NCI-H2196 treated with DMSO at 0.1 percent for 48 hours (cell line): ENCODE data around the gene CASP3.
"Not testable (repeated sequence)": the region's sequence is repeated elsewhere in the genome, so short reads cannot be mapped to it uniquely, and the experiment has no call there.

Experiments used
- DNase-seq: peaks from one replicate; lab custom pipeline; 2025; ENCODE audit not compliant: unreplicated experiment; lab: John Stamatoyannopoulos, UW

The CASP3 gene

GRCh38 chr4:184636144-184636543, 13.1 kb downstream of the CASP3 start:
- DNase-seq: no peak

DNA sequence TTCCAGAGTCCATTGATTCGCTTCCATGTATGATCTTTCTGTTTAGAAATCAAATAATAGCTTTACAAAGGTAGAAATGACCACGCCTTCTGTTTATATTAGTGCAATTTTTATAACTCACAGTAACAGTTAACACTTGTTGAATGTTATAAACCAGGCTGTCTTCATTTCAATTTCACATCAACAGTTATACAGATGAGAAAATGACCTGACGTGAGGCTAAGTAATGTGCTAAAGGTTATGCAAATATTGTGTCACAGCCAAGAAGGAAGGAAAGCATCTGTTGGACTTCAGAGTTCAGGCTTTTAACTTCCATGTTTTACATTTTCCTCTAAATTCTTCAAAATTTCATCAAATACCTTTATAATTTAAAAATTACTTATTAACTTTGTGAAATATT, 13.9 kb downstream of the CASP3 start:
- no peak for DNase-seq

DNA sequence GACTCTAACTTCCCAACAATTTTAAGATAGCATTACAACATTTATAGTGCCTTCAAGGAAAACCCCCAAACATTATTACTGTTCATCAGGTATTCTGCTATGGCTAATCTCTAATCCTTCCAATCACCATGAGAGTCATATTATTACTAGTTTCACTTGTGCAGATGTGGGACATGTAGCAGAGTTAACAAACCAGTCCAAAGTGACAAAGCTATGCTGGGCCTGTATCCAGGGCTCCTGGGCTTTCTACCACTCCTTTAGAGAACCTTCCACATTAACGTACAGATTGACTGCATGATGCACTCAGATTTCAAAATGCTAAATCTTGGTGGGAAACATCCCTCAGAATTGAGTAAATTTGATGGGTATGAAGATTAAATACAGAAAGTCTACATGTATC, 16.4 kb downstream of the CASP3 start:
- DNase-seq: no peak

DNA sequence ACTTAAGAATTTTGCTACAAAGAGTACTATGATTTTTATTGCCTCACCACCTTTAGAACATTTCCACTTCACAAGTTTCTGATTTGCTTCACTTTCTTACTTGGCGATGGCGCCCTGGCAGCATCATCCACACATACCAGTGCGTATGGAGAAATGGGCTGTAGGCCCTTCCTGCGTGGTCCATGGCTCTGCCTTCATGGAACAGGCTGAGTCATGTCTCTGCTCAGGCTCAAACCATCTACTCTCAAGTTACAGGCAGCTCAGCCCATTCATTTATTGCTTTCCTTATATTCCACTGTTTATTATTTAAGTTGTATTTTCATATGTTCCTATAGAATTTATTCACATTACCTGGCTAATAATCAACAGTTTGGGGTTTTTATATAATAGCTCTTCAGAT, 21.1 kb downstream of the CASP3 start:
- no peak for DNase-seq

- not testable (repeated sequence) for DNase-seq
Measured at GRCh38 chr4:184625783-184626596, 23.3 kb downstream of the CASP3 start.

- DNase-seq: no peak
Measured at GRCh38 chr4:184624972-184625554, 24.2 kb downstream of the CASP3 start.

DNA sequence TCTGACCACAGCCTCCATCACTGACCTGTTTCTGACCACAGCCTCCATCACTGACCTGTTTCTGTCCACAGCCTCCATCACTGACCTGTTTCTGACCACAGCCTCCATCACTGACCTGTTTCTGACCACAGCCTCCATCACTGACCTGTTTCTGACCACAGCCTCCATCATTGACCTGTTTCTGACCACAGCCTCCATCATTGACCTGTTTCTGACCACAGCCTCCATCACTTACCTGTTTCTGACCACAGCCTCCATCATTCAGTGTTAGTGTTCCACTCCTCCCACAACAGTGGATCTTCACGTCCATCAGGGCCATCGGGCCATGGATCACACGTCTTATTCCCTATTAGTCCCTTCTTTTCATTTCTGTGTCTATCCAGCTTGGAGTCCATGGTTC, 24.7 kb downstream of the CASP3 start:
- not testable (repeated sequence) for DNase-seq

DNA sequence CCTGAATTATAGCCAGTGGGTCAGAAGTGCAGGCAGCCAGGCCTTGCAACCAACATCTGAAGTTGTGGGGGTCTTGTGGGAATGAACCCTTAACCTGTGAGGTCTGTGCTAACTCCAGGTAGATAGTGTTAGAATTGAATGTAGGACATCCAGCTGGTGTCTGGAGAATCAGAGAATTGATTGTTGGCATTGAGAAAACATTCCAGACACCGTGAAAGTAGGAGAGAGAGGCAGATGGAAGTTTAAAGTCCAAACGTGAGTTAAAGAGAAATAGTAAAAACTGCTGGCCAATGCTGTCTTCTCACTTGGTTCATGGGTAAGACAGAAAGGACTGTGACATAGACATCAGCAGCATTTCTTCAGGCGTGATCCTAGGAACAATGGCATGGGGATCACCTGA, 27.7 kb downstream of the CASP3 start:
- no peak for DNase-seq

GRCh38 chr4:184620212-184620867, 28.9 kb downstream of the CASP3 start:
- no peak for DNase-seq

DNA sequence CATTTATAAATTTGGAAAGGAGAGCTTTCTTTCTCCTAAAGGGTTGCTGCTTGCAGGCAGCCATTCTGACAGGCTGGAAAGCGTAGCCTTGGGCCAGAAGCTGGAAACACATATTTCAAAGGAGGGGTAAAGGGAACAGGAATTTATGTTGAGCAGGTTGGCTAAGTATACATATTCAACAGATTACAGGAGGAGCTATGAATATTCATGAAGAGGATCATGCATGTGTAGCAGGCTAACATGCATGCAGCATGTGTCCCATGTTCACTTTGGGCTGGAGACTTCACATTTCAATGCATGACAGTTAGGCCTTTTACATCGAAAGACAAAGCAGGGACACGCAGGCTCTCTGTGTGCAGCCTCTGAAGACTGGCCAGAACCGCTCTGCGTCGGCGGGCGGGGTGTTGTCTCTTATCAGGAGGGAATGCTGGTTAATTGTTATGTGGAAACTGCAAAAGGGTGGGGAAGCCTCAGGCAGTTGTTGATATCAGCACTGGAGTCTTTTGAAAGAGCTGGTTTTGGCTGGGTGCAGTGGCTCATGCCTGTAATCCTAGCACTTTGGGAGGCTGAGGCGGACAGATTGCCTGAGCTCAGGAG, 31.5 kb downstream of the CASP3 start:
- DNase-seq: no peak

DNA sequence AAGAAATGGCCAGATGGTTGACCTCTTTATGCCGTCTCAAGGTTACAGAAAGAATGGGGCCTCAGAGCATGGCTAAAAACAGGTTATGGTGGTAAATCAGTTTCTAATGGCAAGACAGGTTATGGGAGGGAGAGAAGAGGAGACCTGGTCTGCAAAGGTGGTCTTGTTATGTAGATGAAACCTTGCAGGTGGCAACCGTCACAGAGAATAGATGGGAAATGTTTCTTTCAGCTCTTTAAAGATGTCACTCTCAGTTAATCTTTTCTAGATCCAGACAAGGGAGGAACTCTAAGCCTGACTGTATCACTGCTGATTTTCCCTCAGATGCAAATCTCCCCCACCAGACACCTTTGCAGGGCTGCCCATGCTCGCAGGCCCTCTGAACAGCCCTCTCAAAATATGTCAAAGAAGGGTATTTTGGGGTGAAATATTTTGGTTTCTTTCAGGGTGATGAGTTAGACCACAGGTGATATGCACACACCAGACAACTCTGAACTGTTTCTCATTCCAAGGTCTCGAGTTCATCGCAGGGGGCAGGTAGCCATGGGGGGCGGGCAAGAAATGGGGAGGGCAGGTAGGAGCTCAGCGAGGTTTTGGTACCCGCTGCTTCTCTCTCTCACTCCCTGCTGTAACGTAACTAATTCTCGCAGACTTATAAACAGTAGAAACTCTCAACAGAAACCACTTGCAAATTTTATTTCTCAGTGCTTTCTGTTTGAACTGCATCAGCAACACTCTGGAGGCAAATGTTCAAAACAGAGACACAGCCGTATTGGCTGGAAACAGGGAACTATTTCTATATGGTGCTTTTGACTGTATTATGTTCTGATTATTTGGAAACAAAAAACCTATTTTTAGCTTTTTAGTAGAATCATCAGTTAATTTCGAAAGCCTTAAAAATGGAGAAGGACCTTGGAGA, 32.4 kb downstream of the CASP3 start:
- DNase-seq: no peak

DNA sequence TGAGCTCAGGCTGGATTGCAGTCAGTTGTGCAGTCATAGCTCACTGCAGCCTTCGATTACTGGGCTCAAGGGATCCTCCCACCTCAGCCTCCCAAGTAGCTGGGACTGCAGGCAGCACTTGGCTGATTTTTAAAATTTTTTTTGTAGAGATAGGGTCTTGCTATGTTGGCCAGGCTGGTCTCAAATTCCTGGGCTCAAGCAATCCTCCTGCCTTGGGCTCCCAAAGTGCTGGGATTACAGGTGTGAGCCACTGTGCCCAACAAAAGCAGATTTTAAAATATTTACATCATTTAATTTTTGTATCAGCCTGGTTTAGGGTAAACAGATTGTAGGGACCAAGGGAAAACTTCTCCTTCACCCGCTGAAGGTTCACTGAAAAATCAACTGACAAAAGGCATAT, 33.1 kb downstream of the CASP3 start:
- not testable (repeated sequence) for DNase-seq

DNA sequence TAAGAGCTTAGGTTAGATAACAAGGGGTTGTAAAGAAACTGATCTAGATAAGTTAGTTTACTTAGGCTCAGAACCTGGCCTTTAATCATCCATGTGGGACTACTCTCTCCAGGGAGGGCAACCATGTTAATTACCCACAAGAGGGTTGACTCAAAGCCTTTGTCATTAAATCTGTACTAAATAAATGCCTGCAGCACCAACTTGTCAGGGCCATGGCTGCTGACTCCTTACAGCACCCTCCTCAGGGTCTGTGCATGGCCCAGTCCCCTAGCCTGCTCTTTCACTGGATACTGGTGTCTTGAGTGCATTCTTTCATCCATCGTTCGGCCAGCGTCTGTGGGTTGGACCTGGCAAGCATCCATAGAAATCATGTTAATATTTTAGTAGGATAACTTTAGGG, 34.7 kb downstream of the CASP3 start:
- DNase-seq: no peak

DNA sequence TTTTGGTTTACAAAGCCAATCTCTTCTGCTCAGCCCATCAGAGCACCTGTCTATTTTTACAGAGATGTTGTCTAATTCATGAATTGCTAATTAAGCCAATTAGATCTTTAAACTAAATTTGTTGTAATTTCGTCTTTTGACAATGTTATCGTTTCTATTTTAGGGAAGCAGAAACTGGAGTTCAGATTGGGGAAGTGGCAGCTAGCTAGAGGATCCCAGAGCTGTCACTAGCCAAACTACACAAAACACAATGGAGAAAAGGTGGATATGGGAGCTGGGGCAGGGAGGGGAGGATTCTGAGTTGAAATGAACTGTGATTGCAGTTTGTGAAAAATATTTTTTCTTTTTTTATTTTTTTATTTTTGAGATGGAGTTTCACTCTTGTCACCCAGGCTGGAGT, 35.8 kb downstream of the CASP3 start:
- DNase-seq: no peak

DNA sequence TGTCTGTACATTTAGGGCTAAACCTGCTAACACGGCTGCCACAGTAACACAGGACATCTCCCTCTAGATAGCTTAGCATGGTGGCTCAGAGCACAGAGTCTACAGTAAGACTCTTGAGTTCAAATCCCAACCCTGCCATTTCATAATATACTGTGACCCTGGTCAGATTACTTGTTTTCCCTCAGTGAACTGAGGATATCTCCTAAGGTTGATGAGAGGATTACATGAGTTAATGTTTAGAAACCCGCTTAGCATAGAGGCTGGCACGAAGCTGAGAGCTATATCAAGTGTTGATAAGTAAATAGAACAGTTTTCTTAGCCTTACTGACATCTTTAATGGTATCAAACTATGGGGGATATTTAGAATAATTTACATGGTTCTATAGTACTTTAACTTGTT, 37.2 kb downstream of the CASP3 start:
- DNase-seq: no peak

GRCh38 chr4:184607429-184607828, 41.8 kb downstream of the CASP3 start:
- not testable (repeated sequence) for DNase-seq

DNA sequence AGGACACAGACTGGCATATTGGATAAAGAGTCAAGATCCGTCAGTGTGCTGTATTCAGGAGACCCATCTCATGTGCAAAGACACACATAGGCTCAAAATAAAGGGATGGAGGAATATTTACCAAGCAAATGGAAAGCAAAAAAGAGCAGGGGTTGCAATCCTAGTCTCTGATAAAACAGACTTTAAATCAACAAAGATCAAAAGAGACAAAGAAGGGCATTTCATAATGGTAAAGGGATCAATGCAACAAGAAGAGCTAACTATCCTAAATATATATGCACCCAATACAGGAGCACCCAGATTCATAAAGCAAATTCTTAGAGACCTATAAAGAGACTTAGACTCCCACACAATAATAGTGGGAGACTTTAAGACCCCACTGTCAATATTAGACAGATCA, 46.4 kb downstream of the CASP3 start:
- not testable (repeated sequence) for DNase-seq

DNA sequence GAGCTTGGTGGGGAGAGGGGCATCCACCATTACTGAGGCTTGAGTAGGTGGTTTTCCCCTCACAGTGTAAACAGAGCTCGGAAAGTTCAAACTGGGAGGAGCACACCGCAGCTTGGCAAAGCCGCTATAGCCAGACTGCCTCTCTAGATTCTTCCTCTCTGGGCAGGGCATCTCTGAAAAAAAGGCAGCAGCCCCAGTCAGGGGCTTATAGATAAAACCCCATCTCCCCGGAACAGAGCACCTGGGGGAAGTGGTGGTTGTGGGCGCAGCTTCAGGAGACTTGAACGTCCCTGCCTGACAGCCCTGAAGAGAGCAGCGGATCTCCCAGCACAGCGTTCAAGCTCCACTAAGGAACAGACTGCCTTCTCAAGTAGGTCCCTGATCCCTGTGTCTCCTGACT, 48.3 kb downstream of the CASP3 start:
- not testable (repeated sequence) for DNase-seq

- no peak for DNase-seq
Measured at GRCh38 chr4:184599492-184600135, 49.6 kb downstream of the CASP3 start.

- DNase-seq: no peak
Measured at GRCh38 chr4:184598753-184599491, 50.3 kb downstream of the CASP3 start.
